GM18517 (cell line): ENCODE data around the gene CFAP161.
"Not testable (repeated sequence)": the region's sequence is repeated elsewhere in the genome, so short reads cannot be mapped to it uniquely, and the experiment has no call there.

ENCODE experiments used
- ATAC-seq: cut with Tn5 transposase; IDR thresholded peaks from one replicate; pipeline ENCODE4 v1.9.1; 2021; ENCODE audit warnings: mild to moderate bottlenecking, moderate library complexity; ENCODE audit not compliant: unreplicated experiment

CFAP161 gene

GRCh38 chr15:81106560-81106959 is 27.5 kb upstream of the CFAP161 start:
- ATAC-seq: no peak

- ATAC-seq: no peak
These were observed 26.2 kb upstream of the CFAP161 start for GRCh38 chr15:81107889-81108288.

GRCh38 chr15:81108427-81108826 is 25.6 kb upstream of the CFAP161 start:
- ATAC-seq: no peak

GRCh38 chr15:81111018-81111417 is 23.1 kb upstream of the CFAP161 start:
- ATAC-seq: no peak

- peak; percentile 94 for ATAC-seq
These were observed 22.3 kb upstream of the CFAP161 start for GRCh38 chr15:81111510-81112470.

GRCh38 chr15:81113204-81113657 is 20.8 kb upstream of the CFAP161 start:
- ATAC-seq: no peak

DNA sequence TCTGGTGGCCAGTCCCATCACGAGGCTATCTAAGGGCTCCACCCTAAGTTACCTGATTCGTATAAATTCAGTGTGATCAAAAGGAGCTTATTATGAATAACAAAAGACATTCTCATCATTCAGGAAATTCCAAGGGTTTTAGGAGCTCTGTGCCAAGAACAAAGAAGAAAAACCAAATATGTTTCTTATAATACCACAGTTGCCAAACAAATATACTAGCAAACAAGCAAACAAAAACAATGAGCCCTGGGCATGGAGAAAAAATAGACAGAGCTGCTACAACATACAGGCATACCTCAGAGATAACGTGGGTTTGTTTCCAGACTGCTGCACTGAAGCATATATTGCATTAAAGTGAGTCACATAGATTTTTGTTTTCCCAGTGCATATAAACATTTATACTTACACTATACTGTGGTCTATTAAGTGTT is 20.2 kb upstream of the CFAP161 start:
- no peak for ATAC-seq

DNA sequence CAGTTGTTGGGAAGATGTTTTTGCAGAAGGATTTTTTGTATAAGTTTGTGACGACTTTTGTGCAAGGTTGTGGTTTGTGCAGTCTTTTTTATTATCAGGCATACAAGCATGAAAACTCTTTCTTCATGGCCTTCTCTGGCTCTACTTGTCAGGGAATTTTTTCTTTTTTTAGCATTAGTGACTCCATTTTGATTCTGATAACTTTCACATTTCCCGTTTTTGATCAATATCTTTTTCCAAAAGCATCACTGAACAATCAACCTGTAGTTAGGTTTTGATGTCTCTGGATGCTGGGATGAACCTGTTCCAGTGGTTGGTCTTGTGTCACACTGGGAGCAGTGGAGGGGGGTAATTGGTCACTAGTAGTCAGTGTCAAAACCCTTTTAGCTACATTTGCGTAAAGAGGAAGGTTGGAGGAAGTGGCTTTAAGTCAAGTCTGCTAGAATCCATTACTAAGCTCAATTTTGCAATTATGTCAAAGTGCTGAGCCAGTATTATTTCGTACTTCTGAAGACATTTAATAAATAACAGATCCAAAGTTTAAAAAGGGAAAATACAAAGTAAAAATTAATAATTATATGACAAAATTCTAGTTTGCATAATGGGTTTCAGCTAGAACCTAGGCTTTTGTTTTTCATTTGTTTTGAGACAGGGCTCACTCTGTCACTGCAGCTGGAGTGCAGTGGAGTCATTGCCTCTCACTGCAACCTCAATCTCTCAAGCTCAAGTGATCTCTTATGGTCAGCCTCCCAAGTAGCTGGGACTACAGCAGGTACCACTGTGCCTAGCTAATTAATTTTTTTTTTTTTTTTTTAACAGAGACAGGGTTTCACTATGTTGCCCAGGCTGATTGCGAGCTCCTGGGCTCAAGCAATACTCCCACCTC is 18.8 kb upstream of the CFAP161 start:
- no peak for ATAC-seq

- no peak for ATAC-seq
These were observed 16.9 kb upstream of the CFAP161 start for GRCh38 chr15:81117136-81117535.

DNA sequence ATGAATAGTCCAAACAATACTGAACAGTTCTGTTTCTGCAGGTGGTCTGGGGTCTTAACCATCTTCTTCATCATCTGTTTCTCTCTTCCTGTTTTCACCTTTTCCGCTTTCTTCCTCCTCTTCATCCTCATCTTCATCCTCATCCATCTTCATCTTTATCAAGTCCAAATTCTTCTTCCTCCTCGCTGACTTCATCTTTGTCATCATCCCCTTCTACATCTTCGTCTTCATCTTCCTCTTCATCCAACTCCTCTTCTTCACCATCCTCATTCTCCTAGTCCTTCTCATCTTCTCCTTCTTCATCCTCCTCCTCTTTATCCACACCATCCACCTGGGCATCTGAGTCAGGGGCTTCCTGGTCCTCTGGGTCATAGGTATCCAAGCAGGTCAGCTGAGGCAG is 16.5 kb upstream of the CFAP161 start:
- ATAC-seq: no peak

GRCh38 chr15:81118361-81118760 is 15.7 kb upstream of the CFAP161 start:
- no peak for ATAC-seq

GRCh38 chr15:81120069-81120468 is 14.0 kb upstream of the CFAP161 start:
- no peak for ATAC-seq

GRCh38 chr15:81126892-81127291 is 7.2 kb upstream of the CFAP161 start:
- ATAC-seq: no peak

- not testable (repeated sequence) for ATAC-seq
These were observed 7.4 kb downstream of the CFAP161 start for GRCh38 chr15:81141478-81141877.

DNA sequence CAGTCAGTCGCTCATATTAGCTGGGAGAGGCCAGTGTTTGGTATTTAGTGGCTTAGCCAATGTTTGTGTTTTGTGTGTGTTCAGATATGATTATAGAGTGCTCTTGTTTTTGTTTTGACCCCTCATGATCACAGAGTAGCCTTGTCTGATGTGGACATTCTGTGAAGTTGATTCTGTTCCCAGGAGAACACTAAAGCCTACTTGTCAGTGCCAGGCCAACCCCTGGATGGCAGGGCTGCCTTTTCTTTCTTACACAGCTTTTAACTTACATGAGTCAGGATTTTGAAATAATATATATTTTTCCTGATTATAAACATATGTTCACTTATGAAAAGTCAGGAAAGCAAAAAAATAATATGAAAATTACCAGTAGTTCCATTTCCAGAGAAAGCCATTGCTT is 11.9 kb downstream of the CFAP161 start:
- ATAC-seq: no peak

DNA sequence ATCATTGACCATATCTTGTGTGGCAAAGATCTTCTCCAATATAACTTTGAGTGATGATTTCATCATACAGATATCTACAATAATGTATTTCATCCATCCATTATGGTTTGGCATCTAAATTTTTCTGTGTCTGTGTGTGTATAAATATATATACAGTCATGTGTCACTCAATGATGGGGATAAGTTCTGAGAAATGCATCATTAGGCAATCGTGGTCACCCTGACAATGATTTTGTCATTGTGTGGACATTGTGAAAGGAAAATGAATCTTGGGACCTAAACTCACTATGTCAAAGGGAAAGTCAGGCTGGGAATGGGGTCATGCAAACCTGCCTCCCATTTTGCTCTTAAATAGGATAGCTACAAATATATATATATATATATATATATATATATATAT is 12.4 kb downstream of the CFAP161 start:
- ATAC-seq: no peak

DNA sequence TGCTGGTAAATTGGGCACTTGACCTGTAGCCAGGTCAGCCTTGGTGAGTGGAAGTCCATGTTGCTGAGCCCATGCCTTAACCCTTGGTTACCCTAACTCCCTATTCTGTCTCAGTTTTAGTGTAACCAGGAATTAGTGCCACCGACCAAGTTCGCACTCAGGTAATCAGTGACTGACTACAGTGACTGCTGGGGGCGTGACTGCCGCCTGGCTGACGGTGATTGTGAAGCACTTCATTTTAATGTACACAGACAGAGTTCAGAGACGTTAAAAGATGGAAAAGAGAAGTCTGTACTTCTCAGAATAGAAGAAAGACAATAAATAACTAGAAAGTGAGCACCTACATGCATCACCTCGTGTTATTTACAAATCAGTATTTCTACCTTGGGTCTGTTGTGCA is 17.3 kb downstream of the CFAP161 start:
- ATAC-seq: no peak

GRCh38 chr15:81152339-81152738 is 18.3 kb downstream of the CFAP161 start:
- no peak for ATAC-seq

DNA sequence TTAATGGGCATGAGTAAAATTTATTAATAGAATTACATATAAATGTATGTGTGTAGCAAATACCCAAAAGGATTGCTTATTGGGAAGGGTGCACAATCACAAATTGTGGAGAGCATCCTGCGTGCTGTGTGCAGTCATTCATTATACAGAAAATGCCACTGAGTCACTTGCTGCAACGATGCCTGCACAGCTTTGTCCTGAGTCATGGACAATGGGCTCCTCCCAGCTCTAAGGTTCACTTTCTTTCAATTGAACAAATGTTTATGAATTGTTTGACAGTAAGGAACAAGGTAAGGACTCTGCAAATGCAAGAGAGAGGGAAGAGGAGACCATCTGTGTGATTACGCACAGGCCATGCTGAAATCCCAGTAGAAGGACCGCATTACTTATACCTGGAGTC is 18.7 kb downstream of the CFAP161 start:
- no peak for ATAC-seq

- ATAC-seq: no peak
These were observed 21.5 kb downstream of the CFAP161 start for GRCh38 chr15:81155375-81156218.

- ATAC-seq: no peak
These were observed 22.3 kb downstream of the CFAP161 start for GRCh38 chr15:81156324-81156723.
